Loucy (cell line): ENCODE measurements around the gene CNR1.
"Not testable (repeated sequence)": the region's sequence is repeated elsewhere in the genome, so short reads cannot be mapped to it uniquely, and the experiment has no call there.

Experiments used
- H2AFZ ChIP-seq: fragments of 200-600 bp; sonication (generic); 2 replicates; pipeline ENCODE4 v1.6.0; 2016; ENCODE audit warnings: antibody characterized with exemption, mild to moderate bottlenecking, low read length, moderate library complexity
- H3F3A ChIP-seq: fragments of 200-600 bp; 2 replicates; pipeline ENCODE4 v1.6.0; 2016; ENCODE audit warnings: antibody characterized with exemption, low read depth, mild to moderate bottlenecking
- H3K27me3 ChIP-seq: fragments of 200-600 bp; sonication (generic); 2 replicates; pipeline ENCODE4 v1.6.1; 2014; ENCODE audit warnings: low read length, mild to moderate bottlenecking; ENCODE audit not compliant: insufficient read depth, poor library complexity, severe bottlenecking
- H3K36me3 ChIP-seq: fragments of 200-600 bp; sonication (generic); 2 replicates; pipeline ENCODE4 v1.6.1; 2016; ENCODE audit warnings: low read length; ENCODE audit not compliant: insufficient read depth
- H3K4me1 ChIP-seq: fragments of 200-600 bp; sonication (generic); 2 replicates; pipeline ENCODE4 v1.5.1; 2014; ENCODE audit warnings: low read length, mild to moderate bottlenecking; ENCODE audit not compliant: insufficient read depth, poor library complexity, severe bottlenecking
- H3K4me2 ChIP-seq: fragments of 200-600 bp; sonication (generic); 2 replicates; pipeline ENCODE4 v1.6.0; 2014; ENCODE audit warnings: antibody characterized with exemption, low read length, low read depth, mild to moderate bottlenecking; ENCODE audit not compliant: poor library complexity, severe bottlenecking
- H3K4me3 ChIP-seq: fragments of 200-600 bp; sonication (generic); 2 replicates; pipeline ENCODE4 v1.5.1; 2014; ENCODE audit warnings: low read length, mild to moderate bottlenecking, mixed read lengths; ENCODE audit not compliant: poor library complexity, severe bottlenecking
- H3K79me2 ChIP-seq: fragments of 200-600 bp; sonication (generic); 2 replicates; pipeline ENCODE4 v1.6.1; 2014; ENCODE audit warnings: low read length; ENCODE audit not compliant: insufficient read depth
- H3K9ac ChIP-seq: fragments of 200-600 bp; sonication (generic); 2 replicates; pipeline ENCODE4 v1.6.0; 2014; ENCODE audit warnings: mild to moderate bottlenecking, low read depth, low read length, moderate library complexity; ENCODE audit not compliant: poor library complexity, severe bottlenecking
- H3K9me2 ChIP-seq: fragments of 200-600 bp; sonication (generic); replicated peaks from 2 replicates; pipeline ENCODE4 v1.6.1; 2016; ENCODE audit warnings: low read depth, low read length, mixed read lengths
- H3K9me3 ChIP-seq: fragments of 200-600 bp; sonication (generic); 2 replicates; pipeline ENCODE4 v1.6.1; 2014; ENCODE audit warnings: mild to moderate bottlenecking, antibody characterized with exemption, low read length, low read depth; ENCODE audit not compliant: insufficient read depth
- H4K20me1 ChIP-seq: fragments of 200-600 bp; sonication (generic); 2 replicates; pipeline ENCODE4 v1.6.0; 2014; ENCODE audit warnings: antibody characterized with exemption, low read length, mild to moderate bottlenecking; ENCODE audit not compliant: insufficient read depth, poor library complexity, severe bottlenecking
- CTCF ChIP-seq: fragments of 200-600 bp; sonication (generic); conservative IDR thresholded peaks from 2 replicates; pipeline ENCODE4 v1.5.1; 2014; ENCODE audit warnings: mild to moderate bottlenecking, antibody characterized with exemption, low read length
- EZH2phosphoT487 ChIP-seq: fragments of 200-600 bp; IDR thresholded peaks from 2 replicates; pipeline ENCODE4 v1.6.1; 2018; ENCODE audit warnings: antibody characterized with exemption, mild to moderate bottlenecking, moderate library complexity, borderline replicate concordance

Gene CNR1

GRCh38 chr6:88208726-88209125 lies 42.6 kb upstream of the CNR1 start:
- Histone ChIP-seq H3K9ac (no peak overlapping the region), H3K4me3 (no peak overlapping the region), H3K27me3 (no peaks in the 10 kb centered on the region), H3K79me2 (no peaks in the 10 kb centered on the region), H4K20me1 (no peaks in the 10 kb centered on the region), H3F3A (no peaks in the 10 kb centered on the region), H3K36me3 (no peaks in the 10 kb centered on the region), H3K9me2 (no peaks in the 10 kb centered on the region), H2AFZ (no peak overlapping the region), H3K9me3 (no peaks in the 10 kb centered on the region), H3K4me1 (no peaks in the 10 kb centered on the region), H3K4me2 (no peak overlapping the region)
- TF ChIP-seq EZH2phosphoT487 (no peak), CTCF (no peak)

GRCh38 chr6:88201734-88202133 lies 35.6 kb upstream of the CNR1 start:
- not testable (repeated sequence) for H3K4me2 ChIP-seq, H3K9me2 ChIP-seq, H3K9me3 ChIP-seq, H4K20me1 ChIP-seq, H2AFZ ChIP-seq, H3K4me1 ChIP-seq, H3K27me3 ChIP-seq, H3K79me2 ChIP-seq, H3F3A ChIP-seq, H3K4me3 ChIP-seq, H3K9ac ChIP-seq, H3K36me3 ChIP-seq

- no peaks in the 10 kb centered on the region for H3K79me2 ChIP-seq
- H3K4me3 ChIP-seq = no peak overlapping the region
- no peak overlapping the region for H3K4me2 ChIP-seq
- H3K27me3 ChIP-seq = no peaks in the 10 kb centered on the region
- no peaks in the 10 kb centered on the region for H3K9me3 ChIP-seq
- no peaks in the 10 kb centered on the region for H3K9me2 ChIP-seq
- H3K9ac ChIP-seq = no peak overlapping the region
- H3F3A ChIP-seq = no peaks in the 10 kb centered on the region
- no peak overlapping the region for H2AFZ ChIP-seq
- no peak for TF ChIP-seq EZH2phosphoT487
- no peak for TF ChIP-seq CTCF
- no peaks in the 10 kb centered on the region for H4K20me1 ChIP-seq
- no peaks in the 10 kb centered on the region for H3K36me3 ChIP-seq
- H3K4me1 ChIP-seq = no peaks in the 10 kb centered on the region
Measured at GRCh38 chr6:88184921-88185320, 18.8 kb upstream of the CNR1 start.

- no peak overlapping the region for H2AFZ ChIP-seq
- H3K27me3 ChIP-seq = no peaks in the 10 kb centered on the region
- H3K9me2 ChIP-seq = no peaks in the 10 kb centered on the region
- H3K36me3 ChIP-seq = no peaks in the 10 kb centered on the region
- H3K9ac ChIP-seq = no peak overlapping the region
- H4K20me1 ChIP-seq = no peaks in the 10 kb centered on the region
- H3F3A ChIP-seq = no peaks in the 10 kb centered on the region
- no peaks in the 10 kb centered on the region for H3K9me3 ChIP-seq
- H3K4me3 ChIP-seq = no peak overlapping the region
- H3K4me1 ChIP-seq = no peaks in the 10 kb centered on the region
- no peaks in the 10 kb centered on the region for H3K79me2 ChIP-seq
- TF ChIP-seq EZH2phosphoT487 (no peak), CTCF (no peak)
- H3K4me2 ChIP-seq = no peak overlapping the region
Measured at GRCh38 chr6:88183471-88183870, 17.3 kb upstream of the CNR1 start.
